Liver (tissue), 3 donors: ENCODE measurements around the gene NOTCH4.

Experiments used
- ATF3 ChIP-seq: IDR thresholded peaks from 2 replicates; pipeline ENCODE4 v1.6.1; 2016; ENCODE audit warnings: antibody characterized with exemption
- CTCF ChIP-seq: fragments of 150-350 bp; IDR thresholded peaks from 2 replicates; pipeline ENCODE4 v1.5.1; 2017; ENCODE audit warnings: improper control_type of control experiment, low read depth, low read length; ENCODE audit not compliant: missing input control
- EGR1 ChIP-seq, 2 donors: IDR thresholded peaks; 2 replicates each; pipeline ENCODE4 v1.6.1; 2016 to 2018; ENCODE audit warnings: antibody characterized with exemption in 2 of 2, low read depth in 2 of 2
- FOXA1 ChIP-seq: IDR thresholded peaks from 2 replicates; pipeline ENCODE4 v1.6.1; 2016; ENCODE audit warnings: antibody characterized with exemption
- JUND ChIP-seq, 2 donors: IDR thresholded peaks; 2 replicates each; pipeline ENCODE4 v1.6.1; 2016; ENCODE audit warnings: antibody characterized with exemption in 2 of 2
- RAD21 ChIP-seq, 2 donors: IDR thresholded peaks; 2 replicates each; pipeline ENCODE4 v1.6.1; 2016; ENCODE audit warnings: antibody characterized with exemption in 2 of 2, mild to moderate bottlenecking in 2 of 2
- SP1 ChIP-seq: IDR thresholded peaks from 2 replicates; pipeline ENCODE4 v1.6.1; 2018; ENCODE audit warnings: antibody characterized with exemption, mild to moderate bottlenecking
- TAF1 ChIP-seq: conservative IDR thresholded peaks from 2 replicates; pipeline ENCODE4 v1.6.1; 2016; ENCODE audit warnings: antibody characterized with exemption, mild to moderate bottlenecking
- YY1 ChIP-seq: IDR thresholded peaks from 2 replicates; pipeline ENCODE4 v1.6.1; 2016; ENCODE audit warnings: antibody characterized with exemption, mild to moderate bottlenecking
- TF ChIP-seq, protein P1 (sequence below): IDR thresholded peaks from 2 replicates; pipeline ENCODE4 v1.6.1; 2016; ENCODE audit warnings: antibody characterized with exemption
- TF ChIP-seq, protein P2 (sequence below): IDR thresholded peaks from 2 replicates; pipeline ENCODE4 v1.6.1; 2016; ENCODE audit warnings: antibody characterized with exemption, mild to moderate bottlenecking
- TF ChIP-seq, protein P3 (sequence below): IDR thresholded peaks from 2 replicates; pipeline ENCODE4 v1.6.1; 2016; ENCODE audit warnings: antibody characterized with exemption
- donor health status: healthy.
- donor health status: healthy.

DNA sequence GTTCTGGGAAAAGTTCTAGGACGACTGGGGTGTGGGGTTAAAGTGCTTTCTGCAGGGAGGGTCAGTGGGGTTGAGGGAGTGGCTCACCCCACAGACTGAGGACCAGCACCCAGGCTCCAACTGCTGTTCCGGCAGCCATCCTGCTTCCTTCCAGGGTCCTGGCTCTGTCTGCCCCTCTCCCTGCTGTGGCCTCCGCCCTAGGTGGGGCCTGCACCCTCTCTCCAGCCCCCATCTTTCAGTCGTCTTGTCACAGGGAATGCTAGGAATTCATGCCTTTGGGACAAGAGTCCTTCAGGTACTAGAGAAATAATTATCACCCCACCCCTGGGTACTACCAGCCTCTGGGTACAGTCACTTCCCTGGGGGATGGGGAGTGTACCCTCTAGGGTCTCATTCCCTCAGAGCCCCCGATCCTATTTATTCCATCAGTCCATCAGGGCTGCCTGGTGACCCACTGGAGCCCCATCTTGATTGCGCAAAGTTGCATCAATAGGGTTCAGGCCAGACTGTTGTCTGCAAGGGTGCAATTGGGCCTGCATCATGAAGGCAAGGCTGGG, 39.7 kb downstream of the NOTCH4 start, which contains the start of gene AGER:
- TF ChIP-seq TAF1 (no peak), CTCF (no peak), SP1 (no peak), YY1 (no peak), ATF3 (no peak), RAD21 (IDR thresholded peaks at IDR 0.05) (no peak), FOXA1 (no peak), JUND (IDR thresholded peaks at IDR 0.05) (no peak), EGR1 (IDR thresholded peaks at IDR 0.05; ENCODE audit: low read depth in 2 of 2) (no peak)
- TF ChIP-seq, protein P1, sequence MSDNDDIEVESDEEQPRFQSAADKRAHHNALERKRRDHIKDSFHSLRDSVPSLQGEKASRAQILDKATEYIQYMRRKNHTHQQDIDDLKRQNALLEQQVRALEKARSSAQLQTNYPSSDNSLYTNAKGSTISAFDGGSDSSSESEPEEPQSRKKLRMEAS, result no peak
- TF ChIP-seq, protein P2, sequence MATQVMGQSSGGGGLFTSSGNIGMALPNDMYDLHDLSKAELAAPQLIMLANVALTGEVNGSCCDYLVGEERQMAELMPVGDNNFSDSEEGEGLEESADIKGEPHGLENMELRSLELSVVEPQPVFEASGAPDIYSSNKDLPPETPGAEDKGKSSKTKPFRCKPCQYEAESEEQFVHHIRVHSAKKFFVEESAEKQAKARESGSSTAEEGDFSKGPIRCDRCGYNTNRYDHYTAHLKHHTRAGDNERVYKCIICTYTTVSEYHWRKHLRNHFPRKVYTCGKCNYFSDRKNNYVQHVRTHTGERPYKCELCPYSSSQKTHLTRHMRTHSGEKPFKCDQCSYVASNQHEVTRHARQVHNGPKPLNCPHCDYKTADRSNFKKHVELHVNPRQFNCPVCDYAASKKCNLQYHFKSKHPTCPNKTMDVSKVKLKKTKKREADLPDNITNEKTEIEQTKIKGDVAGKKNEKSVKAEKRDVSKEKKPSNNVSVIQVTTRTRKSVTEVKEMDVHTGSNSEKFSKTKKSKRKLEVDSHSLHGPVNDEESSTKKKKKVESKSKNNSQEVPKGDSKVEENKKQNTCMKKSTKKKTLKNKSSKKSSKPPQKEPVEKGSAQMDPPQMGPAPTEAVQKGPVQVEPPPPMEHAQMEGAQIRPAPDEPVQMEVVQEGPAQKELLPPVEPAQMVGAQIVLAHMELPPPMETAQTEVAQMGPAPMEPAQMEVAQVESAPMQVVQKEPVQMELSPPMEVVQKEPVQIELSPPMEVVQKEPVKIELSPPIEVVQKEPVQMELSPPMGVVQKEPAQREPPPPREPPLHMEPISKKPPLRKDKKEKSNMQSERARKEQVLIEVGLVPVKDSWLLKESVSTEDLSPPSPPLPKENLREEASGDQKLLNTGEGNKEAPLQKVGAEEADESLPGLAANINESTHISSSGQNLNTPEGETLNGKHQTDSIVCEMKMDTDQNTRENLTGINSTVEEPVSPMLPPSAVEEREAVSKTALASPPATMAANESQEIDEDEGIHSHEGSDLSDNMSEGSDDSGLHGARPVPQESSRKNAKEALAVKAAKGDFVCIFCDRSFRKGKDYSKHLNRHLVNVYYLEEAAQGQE, result no peak
- TF ChIP-seq, protein P3, sequence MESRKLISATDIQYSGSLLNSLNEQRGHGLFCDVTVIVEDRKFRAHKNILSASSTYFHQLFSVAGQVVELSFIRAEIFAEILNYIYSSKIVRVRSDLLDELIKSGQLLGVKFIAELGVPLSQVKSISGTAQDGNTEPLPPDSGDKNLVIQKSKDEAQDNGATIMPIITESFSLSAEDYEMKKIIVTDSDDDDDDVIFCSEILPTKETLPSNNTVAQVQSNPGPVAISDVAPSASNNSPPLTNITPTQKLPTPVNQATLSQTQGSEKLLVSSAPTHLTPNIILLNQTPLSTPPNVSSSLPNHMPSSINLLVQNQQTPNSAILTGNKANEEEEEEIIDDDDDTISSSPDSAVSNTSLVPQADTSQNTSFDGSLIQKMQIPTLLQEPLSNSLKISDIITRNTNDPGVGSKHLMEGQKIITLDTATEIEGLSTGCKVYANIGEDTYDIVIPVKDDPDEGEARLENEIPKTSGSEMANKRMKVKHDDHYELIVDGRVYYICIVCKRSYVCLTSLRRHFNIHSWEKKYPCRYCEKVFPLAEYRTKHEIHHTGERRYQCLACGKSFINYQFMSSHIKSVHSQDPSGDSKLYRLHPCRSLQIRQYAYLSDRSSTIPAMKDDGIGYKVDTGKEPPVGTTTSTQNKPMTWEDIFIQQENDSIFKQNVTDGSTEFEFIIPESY, result no peak
